Sigmoid colon (tissue), 4 donors: ENCODE data around the gene C2.

ENCODE experiments used
- CTCF ChIP-seq, 4 experiments: fragments of 450-650 bp in 3 of 4; fragments of 200-600 bp in 1 of 4; IDR thresholded peaks; one replicate each; pipeline ENCODE4 v1.5.1; 2016 to 2019; ENCODE audit warnings: antibody characterized with exemption in 4 of 4, mild to moderate bottlenecking in 3 of 4, moderate library complexity in 2 of 4
- EP300 ChIP-seq, 4 donors: sonication (generic); formaldehyde crosslinking; IDR thresholded peaks; one replicate each; pipeline ENCODE4 v1.6.1; 2017; ENCODE audit warnings: antibody characterized with exemption in 4 of 4
- POLR2A ChIP-seq, 2 donors: fragments of 450-650 bp; IDR thresholded peaks; one replicate each; pipeline ENCODE4 v1.6.1; 2016; ENCODE audit warnings: antibody characterized with exemption in 2 of 2, mild to moderate bottlenecking in 2 of 2, moderate library complexity in 2 of 2
- POLR2AphosphoS5 ChIP-seq, 4 donors: sonication (generic); formaldehyde crosslinking; IDR thresholded peaks; one replicate each; pipeline ENCODE4 v1.6.1; 2017; ENCODE audit warnings: antibody characterized with exemption in 4 of 4

GRCh38 chr6:31958741-31959739 is 31.5 kb downstream of the C2 start, which contains the start of the genes NELFE and SKIC2:
- TF ChIP-seq CTCF (IDR thresholded peaks at IDR 0.05) (no peak), POLR2A (IDR thresholded peaks at IDR 0.05) (peak; percentile 46 to 52), EP300 (IDR thresholded peaks at IDR 0.05) (peak in 1 of 4 donors; percentile 48), POLR2AphosphoS5 (IDR thresholded peaks at IDR 0.05) (peak; percentile 82 to 91 (median 88))
